Measurements from ENCODE around the gene NBAS.
"Not testable (repeated sequence)": the region's sequence is repeated elsewhere in the genome, so short reads cannot be mapped to it uniquely, and the experiment has no call there.

Gene NBAS

DNA sequence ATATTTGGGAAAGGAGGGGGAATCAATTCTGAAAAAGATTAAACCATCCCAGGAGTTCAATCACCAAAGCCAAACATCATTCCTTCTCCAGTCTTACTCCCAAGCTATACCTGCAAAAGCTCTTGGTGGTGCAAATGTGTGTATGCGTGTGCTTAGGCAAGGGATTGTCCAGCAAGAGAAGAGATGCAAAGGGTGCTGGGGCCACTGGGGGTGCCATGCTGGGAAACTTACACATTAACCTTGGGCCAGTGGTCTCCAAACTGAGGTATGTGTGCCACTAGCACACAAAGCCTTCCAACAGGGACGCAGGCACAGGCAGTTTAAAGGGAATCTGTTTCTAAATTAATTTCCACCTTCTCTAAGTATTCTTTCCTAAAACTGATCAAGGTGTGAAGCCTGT is 307.9 kb downstream of the NBAS start:
- H3K4me3 ChIP-seq (ENCODE audit: low read depth, low read length): no peak overlapping the region
- no peak for DNase-seq (ENCODE audit: low read depth)
- TF ChIP-seq, protein P1, sequence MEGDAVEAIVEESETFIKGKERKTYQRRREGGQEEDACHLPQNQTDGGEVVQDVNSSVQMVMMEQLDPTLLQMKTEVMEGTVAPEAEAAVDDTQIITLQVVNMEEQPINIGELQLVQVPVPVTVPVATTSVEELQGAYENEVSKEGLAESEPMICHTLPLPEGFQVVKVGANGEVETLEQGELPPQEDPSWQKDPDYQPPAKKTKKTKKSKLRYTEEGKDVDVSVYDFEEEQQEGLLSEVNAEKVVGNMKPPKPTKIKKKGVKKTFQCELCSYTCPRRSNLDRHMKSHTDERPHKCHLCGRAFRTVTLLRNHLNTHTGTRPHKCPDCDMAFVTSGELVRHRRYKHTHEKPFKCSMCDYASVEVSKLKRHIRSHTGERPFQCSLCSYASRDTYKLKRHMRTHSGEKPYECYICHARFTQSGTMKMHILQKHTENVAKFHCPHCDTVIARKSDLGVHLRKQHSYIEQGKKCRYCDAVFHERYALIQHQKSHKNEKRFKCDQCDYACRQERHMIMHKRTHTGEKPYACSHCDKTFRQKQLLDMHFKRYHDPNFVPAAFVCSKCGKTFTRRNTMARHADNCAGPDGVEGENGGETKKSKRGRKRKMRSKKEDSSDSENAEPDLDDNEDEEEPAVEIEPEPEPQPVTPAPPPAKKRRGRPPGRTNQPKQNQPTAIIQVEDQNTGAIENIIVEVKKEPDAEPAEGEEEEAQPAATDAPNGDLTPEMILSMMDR (IDR thresholded peaks at IDR 0.05; ENCODE audit: control insufficient read depth, extremely low read depth, insufficient read depth): no peak

DNA sequence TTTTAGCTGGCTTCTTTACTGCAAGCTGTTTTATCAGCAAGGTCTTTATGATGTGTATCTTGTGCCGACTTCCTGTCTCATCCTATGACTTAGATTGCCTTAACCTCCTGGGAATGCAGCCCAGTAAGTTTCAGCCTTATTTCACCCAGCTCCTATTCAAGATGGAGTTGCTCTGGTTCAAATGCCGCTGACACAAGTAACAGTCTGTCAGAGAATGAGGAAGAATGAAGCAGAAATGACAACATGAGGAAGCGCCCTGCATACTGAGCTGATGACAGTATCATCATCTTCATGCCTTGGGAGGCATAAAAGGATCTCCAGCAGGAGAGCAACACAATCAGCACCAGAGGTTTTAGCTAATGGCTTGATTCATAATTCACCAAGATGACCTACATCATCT is 309.4 kb downstream of the NBAS start:
- TF ChIP-seq, protein P1 (IDR thresholded peaks at IDR 0.05; ENCODE audit: control insufficient read depth, extremely low read depth, insufficient read depth): no peak
- DNase-seq (ENCODE audit: low read depth): no peak
- H3K4me3 ChIP-seq (ENCODE audit: low read depth, low read length): no peak overlapping the region

DNA sequence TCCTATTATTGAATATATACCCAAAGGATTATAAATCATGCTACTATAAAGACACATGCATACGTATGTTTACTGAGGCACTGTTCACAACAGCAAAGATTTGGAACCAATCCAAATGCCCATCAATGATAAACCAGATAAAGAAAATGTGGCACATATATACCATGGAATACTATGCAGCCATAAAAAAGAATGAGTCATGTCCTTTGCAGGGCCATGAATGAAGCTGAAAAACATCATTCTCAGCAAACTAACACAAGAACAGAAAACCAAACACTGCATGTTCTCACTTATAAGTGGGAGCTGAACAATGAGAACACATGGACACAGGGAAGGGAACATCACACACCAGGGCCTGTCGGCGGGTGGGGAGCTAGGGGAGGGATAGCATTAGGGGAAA is 310.2 kb downstream of the NBAS start:
- DNase-seq (ENCODE audit: low read depth); H3K4me3 ChIP-seq (ENCODE audit: low read depth, low read length): not testable (repeated sequence)

DNA sequence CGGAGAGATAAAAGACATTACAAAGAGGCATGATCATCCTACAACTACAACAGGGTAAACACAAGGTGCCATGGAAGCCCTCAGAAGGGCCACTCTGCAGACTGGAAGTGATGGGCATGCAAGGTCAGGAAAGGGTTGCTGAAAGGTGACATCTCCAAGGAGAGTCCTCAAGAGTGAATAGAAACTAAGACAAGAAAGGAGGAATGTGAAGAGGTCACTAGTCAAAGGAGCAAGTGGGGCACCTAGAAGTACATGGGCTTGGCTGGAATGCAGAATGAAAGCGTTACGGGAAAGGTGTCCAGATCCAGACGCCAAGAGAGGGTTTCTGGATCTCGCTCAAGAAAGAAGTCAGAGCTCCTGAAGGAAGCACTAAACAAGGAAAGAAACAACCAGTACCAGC is 314.3 kb downstream of the NBAS start:
- DNase-seq (ENCODE audit: low read depth): no peak
- TF ChIP-seq, protein P1 (IDR thresholded peaks at IDR 0.05; ENCODE audit: control insufficient read depth, extremely low read depth, insufficient read depth): no peak

DNA sequence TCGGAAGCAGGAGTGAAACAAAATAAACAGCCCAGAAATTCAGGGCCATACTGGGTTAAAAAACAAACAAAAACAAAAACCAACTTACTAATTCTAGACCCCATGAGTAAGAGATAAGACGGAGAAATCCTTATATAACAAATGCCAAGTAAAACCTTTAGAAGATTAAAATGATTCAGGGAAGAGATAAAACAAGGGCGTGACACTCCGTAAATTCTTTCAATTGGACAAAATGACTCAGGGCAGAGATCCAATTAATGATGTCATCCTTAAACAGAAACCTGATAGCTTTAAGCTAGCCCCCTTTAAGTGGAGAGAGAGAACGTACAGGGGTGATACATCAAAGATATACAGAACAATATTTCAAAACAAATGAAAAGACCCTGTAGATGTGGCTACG is 317.4 kb downstream of the NBAS start:
- H3K4me3 ChIP-seq (ENCODE audit: low read depth, low read length): no peak overlapping the region
- TF ChIP-seq, protein P1 (IDR thresholded peaks at IDR 0.05; ENCODE audit: control insufficient read depth, extremely low read depth, insufficient read depth): no peak
- DNase-seq (ENCODE audit: low read depth): no peak

More for the DNA sequence above, 314.3 kb downstream of the NBAS start:
- no peak overlapping the region for H3K4me3 ChIP-seq (ENCODE audit: low read depth, low read length)

DNA sequence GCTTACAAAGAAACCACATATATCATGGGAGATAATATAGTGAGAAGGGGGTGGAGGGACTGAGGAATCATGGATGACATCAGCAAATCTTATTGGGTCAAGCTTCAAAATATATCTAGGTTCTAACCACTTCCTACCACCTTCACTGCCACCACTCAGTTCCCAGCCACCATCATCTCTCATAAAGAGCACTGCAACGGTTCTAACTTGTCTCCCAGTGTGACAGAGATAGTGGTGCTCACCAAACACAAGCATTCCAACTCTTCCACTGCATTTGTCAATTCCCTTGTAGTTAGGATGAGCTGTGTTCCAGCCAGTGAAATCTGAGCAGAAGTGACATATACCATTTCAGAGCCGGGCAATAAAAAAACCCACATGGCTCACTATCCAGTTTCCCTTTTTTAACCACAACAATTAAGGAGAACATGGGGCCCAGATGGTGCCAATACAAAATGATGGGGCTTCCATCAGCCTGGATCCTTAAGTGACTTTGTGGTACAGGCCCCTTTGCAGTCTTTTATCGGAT is 318.1 kb downstream of the NBAS start:
- TF ChIP-seq, protein P1 (IDR thresholded peaks at IDR 0.05; ENCODE audit: control insufficient read depth, extremely low read depth, insufficient read depth): no peak
- no peak overlapping the region for H3K4me3 ChIP-seq (ENCODE audit: low read depth, low read length)
- no peak for DNase-seq (ENCODE audit: low read depth)

DNA sequence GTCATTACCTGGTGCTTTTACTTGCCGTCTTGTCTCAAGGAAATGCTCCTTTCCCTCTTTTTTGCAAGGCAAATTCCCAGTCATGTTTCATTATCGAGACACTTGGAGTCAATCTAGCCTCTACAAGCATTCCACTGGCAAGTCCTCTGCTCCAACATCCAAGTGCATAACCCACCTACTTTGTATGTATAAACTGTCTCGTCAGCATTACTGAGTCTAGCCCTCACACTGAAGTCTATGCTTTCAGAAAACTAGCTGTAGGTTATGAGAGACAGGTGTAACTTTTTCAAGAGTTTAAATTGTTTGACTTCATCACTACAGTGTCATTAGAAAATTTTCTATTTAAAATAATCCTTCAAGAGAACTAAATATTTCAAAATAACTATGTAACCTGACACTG is 319.2 kb downstream of the NBAS start:
- TF ChIP-seq, protein P1 (IDR thresholded peaks at IDR 0.05; ENCODE audit: control insufficient read depth, extremely low read depth, insufficient read depth): no peak
- no peak for DNase-seq (ENCODE audit: low read depth)
- no peak overlapping the region for H3K4me3 ChIP-seq (ENCODE audit: low read depth, low read length)
